VCaP (cell line): ENCODE data around the gene IGSF9.

Source experiments
- H3K27ac ChIP-seq: fragments of 450-650 bp; 2 replicates; pipeline ENCODE4 v1.5.1; 2017
- TF ChIP-seq, protein P1 (sequence below): fragments of 450-650 bp; conservative IDR thresholded peaks from 2 replicates; pipeline ENCODE4 v1.5.1; 2017; ENCODE audit warnings: mild to moderate bottlenecking, moderate library complexity

Gene IGSF9

DNA sequence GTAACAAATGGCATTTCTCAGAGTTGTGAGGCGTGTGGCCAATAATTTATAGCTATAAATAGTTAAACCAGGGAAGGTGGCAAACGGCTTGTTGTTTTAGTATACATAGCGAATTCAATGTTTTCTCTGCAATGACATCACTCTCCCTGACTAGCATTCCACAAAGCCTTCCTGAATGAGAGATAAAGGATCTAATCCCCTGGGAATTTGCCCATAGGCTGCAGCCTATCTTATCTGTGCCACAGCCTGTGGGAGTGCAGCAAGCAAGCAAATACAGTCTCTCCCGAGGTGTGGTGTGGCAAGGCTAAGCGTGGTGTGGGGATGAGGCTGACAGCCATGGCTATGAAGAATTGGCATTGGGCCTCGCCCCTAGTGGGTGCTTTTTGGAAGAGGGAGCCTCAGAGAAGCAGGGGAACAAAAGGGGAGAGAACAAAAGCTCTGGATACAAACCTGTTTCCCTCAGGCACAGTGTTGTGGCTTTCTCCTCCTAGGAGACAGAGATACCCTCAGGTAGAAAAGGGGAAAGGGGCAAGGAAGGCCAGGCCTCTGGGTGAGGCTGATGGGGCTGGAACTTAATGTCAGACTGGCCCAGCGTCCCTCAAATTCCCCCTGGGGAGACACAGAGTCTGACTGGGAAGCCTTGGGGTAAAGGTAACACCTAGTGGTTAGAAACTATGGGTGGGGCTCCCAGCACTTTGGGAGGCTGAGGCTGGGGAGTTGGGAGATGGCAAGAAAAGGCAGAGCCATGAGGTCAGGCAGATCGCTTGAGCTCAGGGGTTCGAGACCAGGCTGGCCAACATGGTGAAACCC lies 29.0 kb downstream of the IGSF9 start:
- peak overlapping the region; percentile 33; the same call in 1 of the 2 replicates for H3K27ac ChIP-seq
- TF ChIP-seq, protein P1, sequence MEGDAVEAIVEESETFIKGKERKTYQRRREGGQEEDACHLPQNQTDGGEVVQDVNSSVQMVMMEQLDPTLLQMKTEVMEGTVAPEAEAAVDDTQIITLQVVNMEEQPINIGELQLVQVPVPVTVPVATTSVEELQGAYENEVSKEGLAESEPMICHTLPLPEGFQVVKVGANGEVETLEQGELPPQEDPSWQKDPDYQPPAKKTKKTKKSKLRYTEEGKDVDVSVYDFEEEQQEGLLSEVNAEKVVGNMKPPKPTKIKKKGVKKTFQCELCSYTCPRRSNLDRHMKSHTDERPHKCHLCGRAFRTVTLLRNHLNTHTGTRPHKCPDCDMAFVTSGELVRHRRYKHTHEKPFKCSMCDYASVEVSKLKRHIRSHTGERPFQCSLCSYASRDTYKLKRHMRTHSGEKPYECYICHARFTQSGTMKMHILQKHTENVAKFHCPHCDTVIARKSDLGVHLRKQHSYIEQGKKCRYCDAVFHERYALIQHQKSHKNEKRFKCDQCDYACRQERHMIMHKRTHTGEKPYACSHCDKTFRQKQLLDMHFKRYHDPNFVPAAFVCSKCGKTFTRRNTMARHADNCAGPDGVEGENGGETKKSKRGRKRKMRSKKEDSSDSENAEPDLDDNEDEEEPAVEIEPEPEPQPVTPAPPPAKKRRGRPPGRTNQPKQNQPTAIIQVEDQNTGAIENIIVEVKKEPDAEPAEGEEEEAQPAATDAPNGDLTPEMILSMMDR = no peak

DNA sequence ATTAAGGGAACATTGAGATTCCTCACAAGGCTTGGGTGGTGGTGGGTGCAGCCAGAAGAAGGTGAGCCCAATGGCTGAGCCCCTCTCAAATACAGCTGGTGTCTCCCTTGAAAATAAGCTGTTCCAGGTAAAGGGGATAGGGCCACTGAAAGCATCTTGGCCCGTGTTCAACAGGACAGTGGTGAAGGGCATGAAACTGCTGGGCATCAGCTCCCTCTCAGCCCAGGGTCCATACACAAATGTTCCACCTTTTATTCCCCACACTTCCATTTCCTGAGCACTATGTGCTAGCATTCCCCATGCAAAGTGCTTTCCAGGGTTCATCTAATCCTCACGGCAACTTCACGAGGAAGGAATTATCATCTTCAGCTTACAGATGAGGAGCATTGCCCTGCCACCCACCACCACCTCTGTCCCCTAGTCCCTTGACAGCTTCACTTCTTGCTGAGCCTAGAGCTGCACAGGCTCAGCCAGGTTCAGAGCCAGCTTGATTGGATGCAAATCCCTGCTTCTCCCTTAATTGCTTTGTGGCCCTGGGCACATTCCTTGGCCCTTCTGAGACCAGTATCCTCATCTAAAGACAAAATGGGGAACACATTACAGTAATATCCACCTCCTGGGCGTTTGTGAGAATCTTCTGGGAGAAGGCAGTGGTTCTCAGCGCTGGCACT lies 29.7 kb downstream of the IGSF9 start:
- TF ChIP-seq, protein P1 = no peak
- H3K27ac ChIP-seq = peak overlapping the region; percentile 33; the same call in 1 of the 2 replicates

DNA sequence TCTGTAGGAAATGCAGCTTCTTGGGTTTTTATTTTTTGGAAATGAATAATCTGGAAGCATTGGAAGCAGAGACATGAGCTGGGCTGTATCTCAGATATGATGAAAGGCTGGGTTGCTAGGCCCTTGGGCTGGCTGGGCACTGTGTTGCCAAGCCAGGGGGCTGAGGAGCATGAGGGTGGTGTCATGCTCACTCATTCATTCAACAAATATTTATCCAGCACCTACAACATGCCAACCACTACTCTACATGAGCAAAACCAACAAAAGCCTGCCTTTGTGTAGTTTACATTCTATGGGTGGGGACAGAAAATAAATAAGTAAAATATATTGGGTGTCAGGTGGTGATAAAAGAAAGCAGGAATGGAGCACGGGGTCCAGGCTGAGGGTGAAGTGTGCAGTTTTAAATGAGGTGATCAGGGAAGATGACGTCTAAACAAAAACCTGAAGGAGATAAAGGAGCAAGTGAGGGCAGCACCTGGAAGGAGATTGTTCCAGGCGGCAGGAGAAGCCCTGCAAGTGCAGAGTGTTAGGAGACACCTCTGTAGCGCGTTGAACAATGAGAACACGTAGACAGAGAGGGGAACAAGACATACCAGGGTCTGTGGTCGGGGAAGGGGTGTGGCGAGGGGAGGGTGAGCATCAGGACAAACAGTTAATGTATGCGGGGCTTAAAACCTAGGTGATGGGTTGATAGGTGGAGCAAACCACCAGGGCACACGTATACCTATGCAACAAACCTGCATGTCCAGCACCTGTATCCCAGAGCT lies 31.0 kb downstream of the IGSF9 start:
- TF ChIP-seq, protein P1 = no peak
- H3K27ac ChIP-seq = no peak overlapping the region

DNA sequence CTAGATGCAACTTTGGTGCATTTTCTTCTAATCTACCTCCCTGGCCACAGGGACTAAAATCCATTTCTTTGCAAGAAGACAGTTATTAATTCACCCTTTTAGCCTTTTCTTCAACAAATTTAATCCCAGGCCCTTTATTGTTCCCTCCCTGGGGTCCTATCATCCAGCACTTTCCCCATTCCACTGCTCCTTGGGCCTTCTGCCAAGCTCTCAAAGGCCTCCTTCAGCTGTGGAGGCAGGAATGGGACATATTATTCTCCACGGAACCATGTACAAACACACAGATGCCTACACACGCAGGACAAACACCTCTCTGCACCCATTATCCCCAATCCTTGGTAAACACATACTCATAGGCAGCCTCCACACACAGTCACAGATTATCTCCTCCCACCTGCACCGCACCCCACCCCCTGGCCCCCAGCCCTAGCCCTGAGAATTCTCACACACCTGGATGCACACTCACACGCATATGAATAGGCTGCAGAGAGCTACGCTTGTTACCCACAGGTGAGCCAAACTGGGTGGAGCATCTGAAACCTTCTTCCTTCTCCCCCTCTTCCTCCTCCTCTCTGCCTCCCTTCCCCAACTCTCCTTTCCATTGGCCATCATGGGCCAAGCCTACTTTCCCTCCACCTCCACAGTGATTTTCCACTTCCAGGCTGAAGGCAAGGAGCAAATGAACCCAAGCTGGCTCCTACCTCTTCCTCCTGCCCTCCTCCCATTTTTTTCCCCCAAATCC lies 31.8 kb downstream of the IGSF9 start:
- TF ChIP-seq, protein P1 = no peak
- no peak overlapping the region for H3K27ac ChIP-seq

DNA sequence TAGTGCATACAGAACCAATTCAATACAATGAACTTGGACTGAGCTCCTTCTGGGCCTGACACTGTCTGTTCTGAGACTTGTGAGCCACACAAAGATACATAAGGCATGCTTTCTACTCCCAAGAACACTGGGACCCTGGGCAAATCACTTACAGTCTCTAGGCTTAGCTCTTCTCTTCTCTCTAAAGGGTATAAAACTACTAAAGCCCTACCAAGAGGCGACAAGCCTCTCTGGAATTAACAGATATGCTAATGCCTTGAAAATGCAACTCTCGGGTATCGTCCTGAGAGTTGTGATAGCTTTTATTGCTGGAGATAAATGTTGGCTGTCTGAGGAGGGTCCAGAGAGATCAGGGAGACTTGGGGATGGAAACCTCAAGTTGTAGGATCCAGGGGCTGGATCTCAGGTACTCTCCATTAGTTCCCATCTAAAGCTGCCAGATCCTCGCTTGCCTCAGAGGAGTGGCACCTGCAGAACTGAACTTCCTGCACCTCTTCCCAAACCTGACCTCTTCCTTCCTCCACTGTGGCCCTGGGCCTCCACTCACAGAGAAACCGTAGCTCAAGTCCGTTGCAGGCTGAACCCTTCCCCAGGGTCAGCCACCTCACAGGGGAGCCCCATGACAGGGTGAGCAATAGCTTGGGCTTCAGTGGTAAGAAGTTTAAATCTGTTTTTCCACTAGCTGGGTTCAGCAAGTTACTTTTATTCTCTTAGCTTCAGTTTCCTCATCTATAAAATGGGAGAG lies 33.9 kb downstream of the IGSF9 start:
- TF ChIP-seq, protein P1 = no peak
- H3K27ac ChIP-seq = no peak overlapping the region

DNA sequence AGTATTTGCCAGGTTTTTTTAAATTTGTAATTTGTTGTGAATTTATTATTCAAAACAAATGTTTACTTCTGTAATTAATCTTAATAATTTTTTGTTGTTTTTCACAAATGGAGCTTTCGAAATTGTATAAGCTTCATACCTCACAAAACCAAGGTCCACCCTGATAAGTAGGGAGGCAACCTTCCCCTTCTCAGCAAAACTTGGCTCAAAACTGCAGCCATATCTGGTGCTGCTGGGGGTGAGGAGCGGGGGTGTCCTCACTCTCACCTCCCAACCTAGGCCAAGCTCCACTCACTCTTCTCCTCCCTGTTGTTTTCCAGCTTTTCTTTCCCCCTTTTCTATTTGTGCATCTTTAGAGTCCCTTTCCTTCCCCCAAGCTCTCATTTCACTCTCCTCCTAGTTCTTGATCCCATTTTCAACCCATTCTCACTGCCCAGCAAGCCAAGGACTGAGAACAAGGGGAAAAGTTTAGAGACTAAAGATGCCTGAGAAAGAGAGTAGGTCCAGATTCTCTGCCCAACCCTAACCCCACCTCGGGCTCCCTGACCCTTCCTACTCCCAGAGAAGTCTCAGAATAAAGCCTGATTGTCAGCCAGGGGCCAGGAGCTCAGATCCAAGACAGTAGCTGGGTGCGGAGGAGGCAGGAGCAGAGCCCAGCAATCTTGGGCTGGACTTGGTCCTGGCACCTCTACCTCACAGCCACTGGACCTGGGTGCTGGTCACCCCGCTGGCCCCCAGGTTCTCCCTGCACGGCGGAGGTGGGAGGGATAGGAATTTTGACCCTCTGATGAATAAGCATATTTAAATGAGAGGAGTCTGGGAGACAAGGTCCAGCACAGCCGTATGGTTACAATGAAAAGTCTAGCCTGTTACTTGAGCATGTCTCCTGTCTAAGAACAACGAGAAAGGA lies 37.1 kb downstream of the IGSF9 start:
- no peak overlapping the region for H3K27ac ChIP-seq
- TF ChIP-seq, protein P1 = no peak
